B cell (primary cell): Measurements from ENCODE around the gene PDCD11.

Experiments
- CTCF ChIP-seq: fragments of 200-600 bp; IDR thresholded peaks from one replicate; pipeline ENCODE4 v1.8.0; 2022; ENCODE audit warnings: antibody characterized with exemption, mild to moderate bottlenecking
- EZH2 ChIP-seq: IDR thresholded peaks from 2 replicates; pipeline ENCODE4 v1.6.1; 2012; ENCODE audit warnings: borderline replicate concordance, low read depth, mild to moderate bottlenecking, moderate library complexity, low read length; ENCODE audit not compliant: insufficient read depth, poor library complexity, severe bottlenecking

- TF ChIP-seq CTCF, result no peak
- no peak for TF ChIP-seq EZH2
Observed at GRCh38 chr10:103415581-103415980, 19.2 kb downstream of the PDCD11 start.
